Omental fat pad (tissue), 4 donors: Measurements from ENCODE around the gene DPYD. TPM values are rescaled to one million over a fixed set of nuclear protein-coding genes. Genes with fewer than 3 reads are reported as not detected.

Experiments used
- ATAC-seq: fragments of 150-250 bp; one replicate; pipeline ENCODE4 v1.9.1; 2016; ENCODE audit warnings: mild to moderate bottlenecking, moderate library complexity; ENCODE audit not compliant: low FRiP score
- DNase-seq: peaks from one replicate; pipeline ENCODE4 v3.0.0-alpha.2; 2019; ENCODE audit warnings: low spot score
- CTCF ChIP-seq, 3 donors: fragments of 450-650 bp; IDR thresholded peaks; one replicate each; pipeline ENCODE4 v1.5.1; 2016 to 2017; ENCODE audit warnings: antibody characterized with exemption in 3 of 3, mild to moderate bottlenecking in 3 of 3, moderate library complexity in 2 of 3
- total RNA-seq, 4 donors: library from RNA; depleted of rRNA; stranded (reverse); fragments of >200 nt; gene quantifications; one replicate each; pipeline ENCODE4 v1.1.0, GENCODE V29; 2016

DPYD gene
- total RNA-seq, 4 donors from 2014 or later, result 52.5 to 86.4 (median 60.3) TPM

GRCh38 chr1:97089173-97089572, 831.7 kb downstream of the DPYD start:
- DNase-seq (no peak), ATAC-seq (no peak)
- no peak for TF ChIP-seq CTCF (IDR thresholded peaks at IDR 0.05)

DNA sequence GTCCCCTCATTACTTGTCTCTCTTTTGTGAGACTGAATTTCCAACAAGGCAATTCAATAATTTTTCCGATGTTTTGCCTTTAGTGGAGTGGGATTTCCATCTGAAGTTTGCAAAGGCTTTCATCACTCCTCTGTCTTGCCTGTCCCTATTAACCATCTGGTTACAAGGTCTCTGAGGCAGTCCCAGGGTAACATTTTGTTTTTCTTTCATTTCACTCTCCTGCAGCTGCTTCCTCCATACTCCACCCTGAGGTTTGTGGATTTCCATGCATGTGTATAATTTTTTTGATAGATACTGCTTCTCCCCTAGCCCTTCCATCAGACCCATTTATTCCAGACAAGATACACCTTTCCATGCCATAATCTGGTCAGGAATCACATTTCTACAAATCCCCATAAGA, 832.4 kb downstream of the DPYD start:
- TF ChIP-seq CTCF (IDR thresholded peaks at IDR 0.05), result no peak
- no peak for ATAC-seq
- no peak for DNase-seq

DNA sequence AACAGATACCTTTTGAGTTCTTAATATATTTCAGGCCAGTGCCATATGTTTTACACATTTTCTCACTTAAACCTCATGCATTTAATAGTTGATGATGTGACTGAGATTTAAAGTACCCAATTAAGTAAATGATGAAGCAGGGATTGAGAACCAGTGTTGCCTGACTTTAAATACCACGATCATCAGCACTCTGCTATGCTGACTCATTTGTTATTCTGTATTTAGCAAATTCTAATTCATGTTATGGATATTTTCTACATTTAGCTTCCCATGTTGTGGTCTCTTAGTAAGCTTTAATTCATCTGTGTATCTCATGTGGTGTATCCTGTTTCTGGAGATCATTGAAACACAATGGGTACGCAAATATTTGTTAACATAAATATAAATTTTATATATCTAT, 836.3 kb downstream of the DPYD start:
- ATAC-seq (no peak), DNase-seq (no peak)
- TF ChIP-seq CTCF (IDR thresholded peaks at IDR 0.05), result no peak

- no peak for TF ChIP-seq CTCF (IDR thresholded peaks at IDR 0.05)
- DNase-seq (no peak), ATAC-seq (no peak)
These were observed 838.5 kb downstream of the DPYD start for GRCh38 chr1:97082160-97082848.

DNA sequence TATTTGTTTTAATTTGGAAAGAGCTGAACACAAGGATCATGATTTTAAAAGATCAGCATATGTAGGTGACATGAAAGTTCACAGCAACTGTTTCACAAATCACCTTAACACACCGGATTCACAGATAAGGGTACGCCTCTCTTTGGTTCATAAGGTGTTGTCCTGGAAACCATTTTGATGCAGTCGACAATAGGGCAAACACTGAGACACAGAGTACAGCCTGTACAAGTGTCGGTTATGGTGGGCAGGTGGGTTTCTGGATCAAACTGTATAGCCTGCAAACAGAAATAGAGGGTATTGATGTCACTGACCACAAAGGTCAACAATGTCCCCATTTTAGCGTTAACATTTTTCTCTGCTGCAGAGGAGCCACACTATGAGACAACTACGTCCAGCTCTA, 842.0 kb downstream of the DPYD start:
- no peak for DNase-seq
- no peak for ATAC-seq
- TF ChIP-seq CTCF (IDR thresholded peaks at IDR 0.05), result no peak

- DNase-seq (no peak), ATAC-seq (no peak)
- no peak for TF ChIP-seq CTCF (IDR thresholded peaks at IDR 0.05)
These were observed 843.6 kb downstream of the DPYD start for GRCh38 chr1:97077221-97077620.

- TF ChIP-seq CTCF (IDR thresholded peaks at IDR 0.05), result no peak
- ATAC-seq (no peak), DNase-seq (no peak)
These were observed 846.1 kb downstream of the DPYD start for GRCh38 chr1:97074771-97075170.
